AG04450 (cell line): Measurements from ENCODE around the gene TMEM150B. TPM values are rescaled to one million over a fixed set of nuclear protein-coding genes. Genes with fewer than 3 reads are reported as not detected.

Experiments used
- CTCF ChIA-PET: fragments of 300-600, 350-600 bp; formaldehyde crosslinking; extraction: SDS; loops from one replicate; lab custom pipeline; 2022; ENCODE audit warnings: antibody characterized with exemption, inconsistent platforms; lab: Charles Lee
- POLR2A ChIA-PET: fragments of 350-600 bp; formaldehyde crosslinking; extraction: SDS; loops from one replicate; lab custom pipeline; 2021; ENCODE audit warnings: antibody characterized with exemption, inconsistent platforms; lab: Yijun Ruan, JAX
- DNase-seq: peaks from one replicate; pipeline ENCODE4 v3.0.0-alpha.2; 2011; ENCODE audit warnings: low read depth, low spot score
- H3K27ac ChIP-seq: one replicate; pipeline ENCODE4 v1.5.1; 2012; ENCODE audit warnings: low read depth, low read length, control low read depth
- H3K27me3 ChIP-seq: one replicate; pipeline ENCODE4 v1.6.0; 2012; ENCODE audit warnings: low read length; ENCODE audit not compliant: control insufficient read depth, insufficient read depth
- H3K4me3 ChIP-seq: 2 replicates; pipeline ENCODE4 v1.5.1; 2011; ENCODE audit warnings: mild to moderate bottlenecking, low read depth, low read length, control low read depth
- H3K9me3 ChIP-seq: 2 replicates; pipeline ENCODE4 v1.5.1; 2012; ENCODE audit warnings: low read length; ENCODE audit not compliant: control insufficient read depth, insufficient read depth
- CTCF ChIP-seq: IDR thresholded peaks from 2 replicates; pipeline ENCODE4 v1.5.1; 2011; ENCODE audit warnings: low read depth, low read length, control low read depth, inconsistent platforms
- polyA plus RNA-seq: library from polyadenylated mRNA; depleted of rRNA; stranded (reverse); fragments of >200 nt; gene quantifications from 2 replicates; pipeline ENCODE4 v1.2.3, GENCODE V29; 2011

TMEM150B gene
- polyA plus RNA-seq, 1 experiment, result not detected

GRCh38 chr19:55270172-55270942 lies 54.8 kb downstream of the TMEM150B start:
- Histone ChIP-seq H3K27ac (no peak overlapping the region), H3K9me3 (peaks cover 5% of the 10 kb centered on the region; the same call in 1 of the 2 replicates), H3K27me3 (no peaks in the 10 kb centered on the region), H3K4me3 (no peak overlapping the region)
- ChIA-PET POLR2A (interaction anchor here (0.5 kb wide), 1 partner anchor 97 kb away, joined by 3 read pairs; no protein-coding TSS in a partner anchor), CTCF (interaction anchor here (1.3 kb wide), 1 partner anchor 22 kb away, joined by 3 read pairs; no protein-coding TSS in a partner anchor)
- no peak for DNase-seq
- no peak for TF ChIP-seq CTCF

GRCh38 chr19:55269299-55269698 lies 55.8 kb downstream of the TMEM150B start:
- ChIA-PET CTCF (no interaction called here), POLR2A (no interaction called here)
- DNase-seq, result no peak
- TF ChIP-seq CTCF, result no peak
- H3K4me3 ChIP-seq, result no peak overlapping the region
- H3K27ac ChIP-seq, result no peak overlapping the region
- peaks cover 5% of the 10 kb centered on the region; the same call in 1 of the 2 replicates for H3K9me3 ChIP-seq
- H3K27me3 ChIP-seq, result no peaks in the 10 kb centered on the region

GRCh38 chr19:55266840-55267239 lies 58.3 kb downstream of the TMEM150B start:
- Histone ChIP-seq H3K9me3 (peaks cover 5% of the 10 kb centered on the region; the same call in 1 of the 2 replicates), H3K4me3 (no peak overlapping the region), H3K27ac (no peak overlapping the region), H3K27me3 (no peaks in the 10 kb centered on the region)
- ChIA-PET CTCF (interaction anchor here (0.6 kb wide), 1 partner anchor 405 kb away, joined by 4 read pairs; no protein-coding TSS in a partner anchor), POLR2A (no interaction called here)
- TF ChIP-seq CTCF, result no peak
- no peak for DNase-seq

- POLR2A ChIA-PET, result no interaction called here
- no peak overlapping the region for H3K27ac ChIP-seq
- H3K4me3 ChIP-seq, result no peak overlapping the region
- CTCF ChIA-PET, result no interaction called here
- no peak for DNase-seq
- H3K27me3 ChIP-seq, result no peaks in the 10 kb centered on the region
- TF ChIP-seq CTCF, result no peak
- H3K9me3 ChIP-seq, result peaks cover 5% of the 10 kb centered on the region; the same call in 1 of the 2 replicates
These were observed 58.7 kb downstream of the TMEM150B start for GRCh38 chr19:55266404-55266803.

GRCh38 chr19:55265723-55266386 lies 59.3 kb downstream of the TMEM150B start:
- no peak for TF ChIP-seq CTCF
- ChIA-PET CTCF (no interaction called here), POLR2A (no interaction called here)
- peaks cover 5% of the 10 kb centered on the region; the same call in 1 of the 2 replicates for H3K9me3 ChIP-seq
- DNase-seq, result no peak
- no peak overlapping the region for H3K27ac ChIP-seq
- H3K4me3 ChIP-seq, result no peak overlapping the region
- H3K27me3 ChIP-seq, result no peaks in the 10 kb centered on the region
